ENCODE data around the gene MAPKAP1. TPM values are rescaled to one million over a fixed set of nuclear protein-coding genes. Genes with fewer than 3 reads are reported as not detected.

Gene MAPKAP1
- total and polyA plus RNA-seq, 9 of the 15 experiments (the other 6 are each of a cell fraction or from before 2014, with no cell fraction given): 2.6 to 82.1 (median 61.1) TPM

DNA sequence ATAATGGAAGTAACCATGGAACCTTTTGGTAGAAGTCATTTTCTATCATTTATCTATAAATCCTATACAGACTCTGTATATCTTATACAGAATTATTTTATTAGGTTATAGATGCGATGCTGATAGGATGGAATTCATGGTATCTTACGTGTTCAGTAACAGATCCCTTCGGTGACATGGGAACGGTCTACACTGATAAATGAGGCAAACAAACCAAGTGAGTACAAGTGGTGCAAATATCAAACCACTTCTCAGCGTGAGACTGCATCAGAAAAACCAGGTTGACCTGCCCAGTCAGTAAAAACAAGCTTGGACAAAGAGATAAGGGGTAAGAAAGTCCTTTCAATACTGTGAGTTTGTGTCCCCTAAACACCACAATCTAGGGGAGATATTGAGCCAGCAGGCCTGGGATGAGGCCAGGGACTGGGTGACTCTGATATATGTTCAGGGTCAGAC lies 229.9 kb downstream of the MAPKAP1 start (continued):
- TF ChIP-seq BCLAF1 (IDR thresholded peaks at IDR 0.05; ENCODE audit: borderline replicate concordance in 1 of 2, control insufficient read depth in 1 of 2, low read depth in 2 of 2, low read length in 1 of 2): no peak
- no peak for TF ChIP-seq TCF7L2 (IDR thresholded peaks at IDR 0.05; ENCODE audit: low read depth, low read length)
- peak; percentile 57 for TF ChIP-seq SMAD4 (CRISPR knock-in tag; conservative IDR thresholded peaks at IDR 0.05)
- TF ChIP-seq, protein P1, sequence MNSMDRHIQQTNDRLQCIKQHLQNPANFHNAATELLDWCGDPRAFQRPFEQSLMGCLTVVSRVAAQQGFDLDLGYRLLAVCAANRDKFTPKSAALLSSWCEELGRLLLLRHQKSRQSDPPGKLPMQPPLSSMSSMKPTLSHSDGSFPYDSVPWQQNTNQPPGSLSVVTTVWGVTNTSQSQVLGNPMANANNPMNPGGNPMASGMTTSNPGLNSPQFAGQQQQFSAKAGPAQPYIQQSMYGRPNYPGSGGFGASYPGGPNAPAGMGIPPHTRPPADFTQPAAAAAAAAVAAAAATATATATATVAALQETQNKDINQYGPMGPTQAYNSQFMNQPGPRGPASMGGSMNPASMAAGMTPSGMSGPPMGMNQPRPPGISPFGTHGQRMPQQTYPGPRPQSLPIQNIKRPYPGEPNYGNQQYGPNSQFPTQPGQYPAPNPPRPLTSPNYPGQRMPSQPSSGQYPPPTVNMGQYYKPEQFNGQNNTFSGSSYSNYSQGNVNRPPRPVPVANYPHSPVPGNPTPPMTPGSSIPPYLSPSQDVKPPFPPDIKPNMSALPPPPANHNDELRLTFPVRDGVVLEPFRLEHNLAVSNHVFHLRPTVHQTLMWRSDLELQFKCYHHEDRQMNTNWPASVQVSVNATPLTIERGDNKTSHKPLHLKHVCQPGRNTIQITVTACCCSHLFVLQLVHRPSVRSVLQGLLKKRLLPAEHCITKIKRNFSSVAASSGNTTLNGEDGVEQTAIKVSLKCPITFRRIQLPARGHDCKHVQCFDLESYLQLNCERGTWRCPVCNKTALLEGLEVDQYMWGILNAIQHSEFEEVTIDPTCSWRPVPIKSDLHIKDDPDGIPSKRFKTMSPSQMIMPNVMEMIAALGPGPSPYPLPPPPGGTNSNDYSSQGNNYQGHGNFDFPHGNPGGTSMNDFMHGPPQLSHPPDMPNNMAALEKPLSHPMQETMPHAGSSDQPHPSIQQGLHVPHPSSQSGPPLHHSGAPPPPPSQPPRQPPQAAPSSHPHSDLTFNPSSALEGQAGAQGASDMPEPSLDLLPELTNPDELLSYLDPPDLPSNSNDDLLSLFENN (IDR thresholded peaks at IDR 0.05; ENCODE audit: low read depth in 2 of 2, low read length in 2 of 2): peak in 1 of 2 experiments; percentile 73; a peak in 1 of 4 replicates
- TF ChIP-seq ZNF41 (CRISPR knock-in tag; conservative IDR thresholded peaks at IDR 0.05): no peak
- no peak for TF ChIP-seq ZBTB1 (CRISPR knock-in tag; IDR thresholded peaks at IDR 0.05; ENCODE audit: borderline replicate concordance, low read depth)
- no peak for TF ChIP-seq PHF20 (IDR thresholded peaks at IDR 0.05; ENCODE audit: partially characterized antibody)
- TF ChIP-seq FOXM1 (IDR thresholded peaks at IDR 0.05; ENCODE audit: low read depth): peak; percentile 83
- TF ChIP-seq FOXM1 (CRISPR knock-in tag; IDR thresholded peaks at IDR 0.05; ENCODE audit: low read depth): no peak
- peak; percentile 85 for TF ChIP-seq SOX6 (IDR thresholded peaks at IDR 0.05)
- TF ChIP-seq FOXP1 (CRISPR knock-in tag; IDR thresholded peaks at IDR 0.05): no peak; the same call in 1 of the 2 replicates
- peak; percentile 60; the same call in 1 of the 2 replicates for TF ChIP-seq CREB1 (IDR thresholded peaks at IDR 0.05)
- TF ChIP-seq CREB1 (CRISPR knock-in tag; IDR thresholded peaks at IDR 0.05): no peak
- no peak for TF ChIP-seq EGR1 (conservative IDR thresholded peaks at IDR 0.05)
- TF ChIP-seq MNT (conservative IDR thresholded peaks at IDR 0.05): peak in 1 of 2 experiments; percentile 53; a peak in 2 of 4 replicates
- no peak for TF ChIP-seq HMGN3 (IDR thresholded peaks at IDR 0.05; ENCODE audit: borderline replicate concordance, extremely low read depth, insufficient read length, low read depth, low read length)
- peak; percentile 29; the same call in 1 of the 2 replicates for TF ChIP-seq KHSRP (IDR thresholded peaks at IDR 0.05)
- TF ChIP-seq PHF8 (IDR thresholded peaks at IDR 0.05; ENCODE audit: borderline replicate concordance, low read length): no peak
- TF ChIP-seq, protein P2, sequence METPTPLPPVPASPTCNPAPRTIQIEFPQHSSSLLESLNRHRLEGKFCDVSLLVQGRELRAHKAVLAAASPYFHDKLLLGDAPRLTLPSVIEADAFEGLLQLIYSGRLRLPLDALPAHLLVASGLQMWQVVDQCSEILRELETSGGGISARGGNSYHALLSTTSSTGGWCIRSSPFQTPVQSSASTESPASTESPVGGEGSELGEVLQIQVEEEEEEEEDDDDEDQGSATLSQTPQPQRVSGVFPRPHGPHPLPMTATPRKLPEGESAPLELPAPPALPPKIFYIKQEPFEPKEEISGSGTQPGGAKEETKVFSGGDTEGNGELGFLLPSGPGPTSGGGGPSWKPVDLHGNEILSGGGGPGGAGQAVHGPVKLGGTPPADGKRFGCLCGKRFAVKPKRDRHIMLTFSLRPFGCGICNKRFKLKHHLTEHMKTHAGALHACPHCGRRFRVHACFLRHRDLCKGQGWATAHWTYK (CRISPR knock-in tag; IDR thresholded peaks at IDR 0.05): no peak
- TF ChIP-seq NR3C1 (CRISPR knock-in tag; IDR thresholded peaks at IDR 0.05): no peak

All from K562 (cell line).